ENCODE results near the gene UBE2G1.

- TF ChIP-seq YY1 (IDR thresholded peaks at IDR 0.05; ENCODE audit: low read depth) (no peak), TAF1 (IDR thresholded peaks at IDR 0.05; ENCODE audit: low read depth) (no peak), RAD21 (IDR thresholded peaks at IDR 0.05; ENCODE audit: low read depth) (no peak), CREB1 (IDR thresholded peaks at IDR 0.05; ENCODE audit: low read depth) (no peak), ZBTB7A (IDR thresholded peaks at IDR 0.05; ENCODE audit: low read depth) (no peak)
Observed at GRCh38 chr17:4327606-4328005, 38.9 kb downstream of the UBE2G1 start.
